ENCODE measurements around the gene YES1. TPM values are rescaled to one million over a fixed set of nuclear protein-coding genes. Genes with fewer than 3 reads are reported as not detected.

Gene YES1
- total RNA-seq, 1 donor from 2014 or later: 209 TPM

DNA sequence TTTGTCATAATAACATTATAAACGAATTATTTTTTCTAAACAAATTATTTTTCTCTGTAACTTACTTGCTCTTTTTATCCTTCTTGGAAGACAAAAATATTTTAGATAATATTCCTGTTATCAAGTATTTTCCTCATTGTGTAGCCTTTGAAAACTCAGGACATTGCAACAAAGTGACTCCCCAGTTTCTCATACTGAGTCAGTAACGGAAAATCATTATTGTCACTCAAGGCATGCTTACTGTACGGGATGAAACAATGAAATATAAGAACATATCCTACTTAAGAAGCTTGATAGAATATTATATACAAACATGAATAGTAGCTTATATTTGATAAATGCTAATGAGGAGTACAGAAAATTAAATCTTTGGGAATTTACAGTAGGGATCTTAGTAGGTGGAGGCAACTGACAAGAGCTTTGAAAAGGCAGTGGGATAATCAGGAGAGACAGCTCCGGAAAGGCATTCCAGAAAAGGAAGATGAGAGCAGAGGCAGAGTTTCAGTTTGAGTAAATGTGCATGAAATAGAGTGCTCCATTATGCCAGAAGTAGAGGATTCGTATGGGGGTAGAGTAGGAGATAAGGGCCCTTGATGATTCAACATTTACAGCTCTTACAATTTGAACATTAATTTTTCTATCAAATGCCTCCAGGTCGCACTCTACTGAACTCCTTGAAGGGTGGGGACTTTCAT lies 14.0 kb upstream of the YES1 start:
- Histone ChIP-seq H3K79me2 (ENCODE audit: low read depth) (no peaks in the 10 kb centered on the region), H4K20me1 (ENCODE audit: low read depth) (no peaks in the 10 kb centered on the region), H3K27ac (no peak overlapping the region), H2AFZ (replicated peaks) (no peak overlapping the region), H3F3A (ENCODE audit: low read depth) (peaks cover 10% of the 10 kb centered on the region), H3K27me3 (no peaks in the 10 kb centered on the region), H3K4me1 (peaks cover 9% of the 10 kb centered on the region), H3K4me3 (no peak overlapping the region), H3K9me3 (ENCODE audit: low read depth) (no peaks in the 10 kb centered on the region), H3K4me2 (no peak overlapping the region), H3K36me3 (no peaks in the 10 kb centered on the region), H3K9ac (no peak overlapping the region)
- Mint-ChIP-seq H3K4me3 (no peak overlapping the region), H3K27ac (no peak overlapping the region), H3K4me1 (peaks cover 10% of the 10 kb centered on the region), H3K9me3 (no peaks in the 10 kb centered on the region), H3K27me3 (ENCODE audit: insufficient read depth, low read depth) (peaks cover 10% of the 10 kb centered on the region), H3K36me3 (no peaks in the 10 kb centered on the region)
- TF ChIP-seq, protein P1, sequence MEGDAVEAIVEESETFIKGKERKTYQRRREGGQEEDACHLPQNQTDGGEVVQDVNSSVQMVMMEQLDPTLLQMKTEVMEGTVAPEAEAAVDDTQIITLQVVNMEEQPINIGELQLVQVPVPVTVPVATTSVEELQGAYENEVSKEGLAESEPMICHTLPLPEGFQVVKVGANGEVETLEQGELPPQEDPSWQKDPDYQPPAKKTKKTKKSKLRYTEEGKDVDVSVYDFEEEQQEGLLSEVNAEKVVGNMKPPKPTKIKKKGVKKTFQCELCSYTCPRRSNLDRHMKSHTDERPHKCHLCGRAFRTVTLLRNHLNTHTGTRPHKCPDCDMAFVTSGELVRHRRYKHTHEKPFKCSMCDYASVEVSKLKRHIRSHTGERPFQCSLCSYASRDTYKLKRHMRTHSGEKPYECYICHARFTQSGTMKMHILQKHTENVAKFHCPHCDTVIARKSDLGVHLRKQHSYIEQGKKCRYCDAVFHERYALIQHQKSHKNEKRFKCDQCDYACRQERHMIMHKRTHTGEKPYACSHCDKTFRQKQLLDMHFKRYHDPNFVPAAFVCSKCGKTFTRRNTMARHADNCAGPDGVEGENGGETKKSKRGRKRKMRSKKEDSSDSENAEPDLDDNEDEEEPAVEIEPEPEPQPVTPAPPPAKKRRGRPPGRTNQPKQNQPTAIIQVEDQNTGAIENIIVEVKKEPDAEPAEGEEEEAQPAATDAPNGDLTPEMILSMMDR (IDR thresholded peaks at IDR 0.05): no peak
- TF ChIP-seq EZH2phosphoT487 (IDR thresholded peaks at IDR 0.05) (no peak), EZH2 (IDR thresholded peaks at IDR 0.05) (no peak)
- DNase-seq (ENCODE audit: low spot score): no peak

GRCh38 chr18:824179-824578 lies 12.1 kb upstream of the YES1 start:
- TF ChIP-seq EZH2phosphoT487 (IDR thresholded peaks at IDR 0.05): no peak
- TF ChIP-seq EZH2 (IDR thresholded peaks at IDR 0.05): no peak
- TF ChIP-seq, protein P1 (IDR thresholded peaks at IDR 0.05): no peak
- Histone ChIP-seq H3K36me3 (no peaks in the 10 kb centered on the region), H3F3A (ENCODE audit: low read depth) (no peaks in the 10 kb centered on the region), H2AFZ (replicated peaks) (no peak overlapping the region), H4K20me1 (ENCODE audit: low read depth) (no peaks in the 10 kb centered on the region), H3K4me3 (no peak overlapping the region), H3K9ac (no peak overlapping the region), H3K27me3 (no peaks in the 10 kb centered on the region), H3K4me1 (no peaks in the 10 kb centered on the region), H3K79me2 (ENCODE audit: low read depth) (no peaks in the 10 kb centered on the region), H3K9me3 (ENCODE audit: low read depth) (no peaks in the 10 kb centered on the region), H3K4me2 (no peak overlapping the region), H3K27ac (no peak overlapping the region)
- H3K36me3 Mint-ChIP-seq: no peaks in the 10 kb centered on the region
- no peak overlapping the region for H3K27ac Mint-ChIP-seq
- DNase-seq (ENCODE audit: low spot score): no peak
- no peaks in the 10 kb centered on the region for H3K4me1 Mint-ChIP-seq
- no peak overlapping the region for H3K4me3 Mint-ChIP-seq
- peaks cover 8% of the 10 kb centered on the region for H3K27me3 Mint-ChIP-seq (ENCODE audit: insufficient read depth, low read depth)
- no peaks in the 10 kb centered on the region for H3K9me3 Mint-ChIP-seq

DNA sequence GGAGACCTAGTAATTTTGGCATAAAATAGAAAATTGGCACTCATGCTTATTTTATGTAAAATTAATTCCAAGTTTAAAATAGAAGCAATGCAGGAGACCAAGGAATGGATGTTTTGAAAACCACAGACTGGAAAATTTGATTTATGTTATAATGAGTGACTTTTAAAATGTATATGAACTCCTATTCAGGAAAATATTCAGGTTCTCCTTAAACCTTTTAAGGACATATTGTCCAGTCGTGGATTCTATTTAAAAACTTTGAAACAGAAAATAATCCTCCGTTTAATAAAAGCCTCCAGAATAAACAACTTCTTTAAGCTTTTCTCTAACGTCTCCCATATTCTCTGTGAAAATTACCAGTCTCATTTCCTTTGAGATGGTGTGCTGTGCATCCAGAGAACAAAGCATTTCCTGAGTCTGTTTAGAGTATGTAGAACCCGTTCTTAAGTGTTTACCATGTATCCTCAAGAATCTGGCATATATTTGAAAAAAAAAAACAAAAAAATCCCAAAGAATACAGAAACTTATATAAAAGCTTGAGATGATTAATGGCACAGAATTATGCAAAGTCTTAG lies 8.6 kb upstream of the YES1 start:
- Histone ChIP-seq H3K27ac (no peak overlapping the region), H3K9me3 (ENCODE audit: low read depth) (no peaks in the 10 kb centered on the region), H3K79me2 (ENCODE audit: low read depth) (no peaks in the 10 kb centered on the region), H3K4me1 (no peaks in the 10 kb centered on the region), H3K27me3 (no peaks in the 10 kb centered on the region), H3K9ac (no peak overlapping the region), H3K4me3 (no peak overlapping the region), H4K20me1 (ENCODE audit: low read depth) (no peaks in the 10 kb centered on the region), H3F3A (ENCODE audit: low read depth) (no peaks in the 10 kb centered on the region), H3K36me3 (no peaks in the 10 kb centered on the region), H3K4me2 (no peak overlapping the region), H2AFZ (replicated peaks) (no peak overlapping the region)
- H3K4me1 Mint-ChIP-seq: no peaks in the 10 kb centered on the region
- H3K27ac Mint-ChIP-seq: no peak overlapping the region
- H3K27me3 Mint-ChIP-seq (ENCODE audit: insufficient read depth, low read depth): no peaks in the 10 kb centered on the region
- DNase-seq (ENCODE audit: low spot score): no peak
- H3K9me3 Mint-ChIP-seq: no peaks in the 10 kb centered on the region
- no peak for TF ChIP-seq EZH2 (IDR thresholded peaks at IDR 0.05)
- TF ChIP-seq EZH2phosphoT487 (IDR thresholded peaks at IDR 0.05): no peak
- TF ChIP-seq, protein P1 (IDR thresholded peaks at IDR 0.05): no peak
- no peak overlapping the region for H3K4me3 Mint-ChIP-seq
- no peaks in the 10 kb centered on the region for H3K36me3 Mint-ChIP-seq
